Measurements from ENCODE around the gene CSF2. TPM values are rescaled to one million over a fixed set of nuclear protein-coding genes. Genes with fewer than 3 reads are reported as not detected.

Gene CSF2
- total RNA-seq, 2 experiments from 2014 or later: not detected

DNA sequence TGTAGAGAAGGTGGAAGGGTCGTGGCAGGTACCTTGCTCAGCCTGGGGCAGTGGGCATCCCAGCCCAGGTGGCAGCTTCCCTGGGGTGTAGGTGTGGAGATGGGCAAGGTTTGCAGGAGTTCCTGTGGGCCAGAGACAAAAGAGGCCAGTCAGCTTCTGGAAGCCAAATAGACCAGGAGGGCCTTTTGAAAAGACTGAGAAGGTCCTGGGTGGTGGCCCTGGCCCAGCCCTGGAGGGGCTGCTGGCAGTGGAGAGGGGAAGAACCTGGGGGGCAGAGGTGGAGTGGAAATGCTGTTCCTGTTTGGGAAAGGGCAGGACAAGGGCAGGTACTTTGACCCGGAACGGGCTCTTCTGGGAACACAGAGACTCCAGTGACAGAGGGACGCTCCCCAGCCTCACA is 20.1 kb upstream of the CSF2 start:
- Mint-ChIP-seq H3K4me3 (no peak overlapping the region), H3K27ac (no peak overlapping the region), H3K36me3 (ENCODE audit: low read depth) (no peaks in the 10 kb centered on the region), H3K27me3 (no peaks in the 10 kb centered on the region), H3K4me1 (ENCODE audit: low read depth) (peaks cover 36% of the 10 kb centered on the region), H3K9me3 (no peaks in the 10 kb centered on the region)
- TF ChIP-seq, protein P1, sequence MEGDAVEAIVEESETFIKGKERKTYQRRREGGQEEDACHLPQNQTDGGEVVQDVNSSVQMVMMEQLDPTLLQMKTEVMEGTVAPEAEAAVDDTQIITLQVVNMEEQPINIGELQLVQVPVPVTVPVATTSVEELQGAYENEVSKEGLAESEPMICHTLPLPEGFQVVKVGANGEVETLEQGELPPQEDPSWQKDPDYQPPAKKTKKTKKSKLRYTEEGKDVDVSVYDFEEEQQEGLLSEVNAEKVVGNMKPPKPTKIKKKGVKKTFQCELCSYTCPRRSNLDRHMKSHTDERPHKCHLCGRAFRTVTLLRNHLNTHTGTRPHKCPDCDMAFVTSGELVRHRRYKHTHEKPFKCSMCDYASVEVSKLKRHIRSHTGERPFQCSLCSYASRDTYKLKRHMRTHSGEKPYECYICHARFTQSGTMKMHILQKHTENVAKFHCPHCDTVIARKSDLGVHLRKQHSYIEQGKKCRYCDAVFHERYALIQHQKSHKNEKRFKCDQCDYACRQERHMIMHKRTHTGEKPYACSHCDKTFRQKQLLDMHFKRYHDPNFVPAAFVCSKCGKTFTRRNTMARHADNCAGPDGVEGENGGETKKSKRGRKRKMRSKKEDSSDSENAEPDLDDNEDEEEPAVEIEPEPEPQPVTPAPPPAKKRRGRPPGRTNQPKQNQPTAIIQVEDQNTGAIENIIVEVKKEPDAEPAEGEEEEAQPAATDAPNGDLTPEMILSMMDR (IDR thresholded peaks at IDR 0.05): no peak
- peaks cover 46% of the 10 kb centered on the region for H3K4me1 ChIP-seq (ENCODE audit: insufficient read depth, low read length)
- no peaks in the 10 kb centered on the region for H3K36me3 ChIP-seq (ENCODE audit: insufficient read depth, low read length)
- ATAC-seq (ENCODE audit: poor library complexity): no peak
- H3K4me3 ChIP-seq (ENCODE audit: low read length): no peak overlapping the region
- ChIA-PET POLR2A (interaction anchor here (0.6 to 1.0 kb wide), 4 partner anchors 8 to 340 kb away, joined by 3 to 5 read pairs (median 4); no protein-coding TSS in a partner anchor), CTCF (no interaction called here)
- no peaks in the 10 kb centered on the region for H3K9me3 ChIP-seq (ENCODE audit: control insufficient read depth in 1 of 2, insufficient read depth in 1 of 2, low read length in 2 of 2)
- DNase-seq: peak in 1 of 14 experiments; percentile 6
- intact Hi-C loops (cut with DNase I, micrococcal nuclease): no loop called here
- peaks cover 0 to 2% of the 10 kb centered on the region in 2 experiments for H3K27me3 ChIP-seq (ENCODE audit: control insufficient read depth in 1 of 2, insufficient read depth in 2 of 2, low read length in 2 of 2)
- no peak overlapping the region for H3K27ac ChIP-seq (ENCODE audit: low read depth in 1 of 2, low read length in 2 of 2)

DNA sequence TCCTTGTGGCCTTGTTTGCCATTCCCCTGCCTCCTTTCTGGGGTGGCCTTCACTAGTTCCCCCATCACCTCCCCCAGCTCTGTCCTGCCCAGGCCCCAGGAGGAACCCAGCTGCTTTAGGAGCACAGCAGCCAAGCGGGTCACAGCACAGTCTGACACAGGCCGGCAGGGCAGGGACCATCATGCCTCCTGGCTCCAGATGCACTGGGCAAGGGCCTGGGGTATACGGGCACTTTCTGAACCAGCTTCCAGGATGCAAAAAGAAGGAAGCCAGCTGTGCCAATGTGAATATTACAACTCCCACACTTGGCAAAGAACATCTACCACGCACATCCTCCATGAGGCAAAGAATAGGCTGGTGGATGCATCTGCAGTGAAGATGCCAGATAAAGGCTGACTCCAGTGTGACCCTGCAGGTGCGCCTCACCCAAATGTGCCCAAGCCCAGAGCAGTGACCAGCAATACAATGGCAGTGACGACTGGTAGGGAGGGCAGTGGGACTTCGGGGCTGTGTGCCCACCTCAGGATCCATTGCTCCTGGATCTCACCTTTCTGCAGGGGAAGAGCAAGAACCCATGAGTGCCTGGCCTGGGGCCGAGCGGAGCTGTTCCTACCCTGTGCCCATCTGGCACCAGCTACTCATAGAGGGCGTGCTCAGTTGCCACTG is 19.4 kb upstream of the CSF2 start:
- peak in 2 of 14 experiments; percentile 4 to 26 for DNase-seq
- ATAC-seq (ENCODE audit: poor library complexity): no peak
- Histone ChIP-seq H3K9me3 (ENCODE audit: control insufficient read depth in 1 of 2, insufficient read depth in 1 of 2, low read length in 2 of 2) (no peaks in the 10 kb centered on the region), H3K27ac (ENCODE audit: low read depth in 1 of 2, low read length in 2 of 2) (no peak overlapping the region), H3K4me3 (ENCODE audit: low read length) (no peak overlapping the region), H3K36me3 (ENCODE audit: insufficient read depth, low read length) (no peaks in the 10 kb centered on the region), H3K4me1 (ENCODE audit: insufficient read depth, low read length) (peaks cover 53% of the 10 kb centered on the region), H3K27me3 (ENCODE audit: control insufficient read depth in 1 of 2, insufficient read depth in 2 of 2, low read length in 2 of 2) (peaks cover 0 to 2% of the 10 kb centered on the region in 2 experiments)
- ChIA-PET POLR2A (interaction anchor here (0.6 to 1.0 kb wide), 2 partner anchors 11 to 162 kb away, joined by 3 to 5 read pairs; no protein-coding TSS in a partner anchor), CTCF (no interaction called here)
- Mint-ChIP-seq H3K4me1 (ENCODE audit: low read depth) (peaks cover 39% of the 10 kb centered on the region), H3K36me3 (ENCODE audit: low read depth) (no peaks in the 10 kb centered on the region), H3K9me3 (no peaks in the 10 kb centered on the region), H3K27ac (peak overlapping the region; percentile 83), H3K4me3 (no peak overlapping the region), H3K27me3 (no peaks in the 10 kb centered on the region)
- intact Hi-C loops (cut with DNase I, micrococcal nuclease): no loop called here
- TF ChIP-seq, protein P1 (IDR thresholded peaks at IDR 0.05): no peak

DNA sequence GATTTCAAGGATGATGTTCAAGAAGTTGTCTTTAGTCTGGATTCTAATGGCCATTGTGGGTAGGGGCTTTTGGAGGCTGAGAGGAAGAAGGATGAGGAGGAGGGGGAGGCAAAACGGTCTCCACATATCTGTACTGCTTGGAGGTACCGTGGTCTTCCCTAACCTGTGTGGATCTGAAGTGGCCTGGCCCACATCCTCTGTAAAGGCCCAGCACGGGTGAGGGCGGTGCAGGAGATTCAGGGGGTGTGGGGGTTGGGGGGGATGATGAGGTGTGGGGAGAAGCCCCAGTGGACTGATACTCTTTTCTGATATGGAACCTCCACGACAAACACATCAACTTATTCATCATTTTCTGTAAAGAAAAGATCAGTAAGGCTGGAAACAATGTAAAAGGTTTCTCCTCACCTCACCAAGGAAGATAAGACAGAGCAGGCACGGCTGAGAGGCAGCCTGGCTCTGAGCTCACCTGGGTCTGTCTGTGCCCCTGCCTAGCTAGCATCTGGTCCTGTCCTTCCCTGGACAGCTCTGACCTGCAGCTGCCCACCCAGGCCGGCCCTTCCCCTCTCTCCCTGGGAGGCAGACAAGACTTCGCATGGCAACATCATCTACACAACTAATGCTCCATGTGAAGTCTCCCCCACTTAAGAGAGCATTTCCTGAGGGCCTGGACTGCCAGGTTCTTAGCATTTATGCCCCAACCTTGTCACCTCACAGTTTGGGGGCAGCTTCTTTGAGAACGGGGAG is 18.7 kb upstream of the CSF2 start:
- peak in 3 of 14 experiments; percentile 26 to 30 (median 26) for DNase-seq
- no peaks in the 10 kb centered on the region for H3K36me3 Mint-ChIP-seq (ENCODE audit: low read depth)
- ChIA-PET CTCF (no interaction called here), POLR2A (interaction anchor here (1.0 kb wide), 1 partner anchor 12 kb away, joined by 3 read pairs; no protein-coding TSS in a partner anchor)
- Histone ChIP-seq H3K4me3 (ENCODE audit: low read length) (no peak overlapping the region), H3K27me3 (ENCODE audit: control insufficient read depth in 1 of 2, insufficient read depth in 2 of 2, low read length in 2 of 2) (peaks cover 0 to 2% of the 10 kb centered on the region in 2 experiments), H3K4me1 (ENCODE audit: insufficient read depth, low read length) (peaks cover 60% of the 10 kb centered on the region), H3K36me3 (ENCODE audit: insufficient read depth, low read length) (no peaks in the 10 kb centered on the region), H3K9me3 (ENCODE audit: control insufficient read depth in 1 of 2, insufficient read depth in 1 of 2, low read length in 2 of 2) (no peaks in the 10 kb centered on the region), H3K27ac (ENCODE audit: low read depth in 1 of 2, low read length in 2 of 2) (no peak overlapping the region)
- H3K27ac Mint-ChIP-seq: peak overlapping the region; percentile 83
- TF ChIP-seq, protein P1 (IDR thresholded peaks at IDR 0.05): no peak
- no peak overlapping the region for H3K4me3 Mint-ChIP-seq
- no peaks in the 10 kb centered on the region for H3K27me3 Mint-ChIP-seq
- ATAC-seq (ENCODE audit: poor library complexity): no peak
- no peaks in the 10 kb centered on the region for H3K9me3 Mint-ChIP-seq
- H3K4me1 Mint-ChIP-seq (ENCODE audit: low read depth): peaks cover 42% of the 10 kb centered on the region
- intact Hi-C loops (cut with DNase I, micrococcal nuclease): loop anchor here in 1 of 2 experiments (5.0 kb wide), 1 partner anchor 33 kb away; no protein-coding TSS in a partner anchor

Measured in CD4-positive, alpha-beta T cell (primary cell).